CD14-positive monocyte (primary cell): ENCODE results near the gene PRM1. TPM values are rescaled to one million over a fixed set of nuclear protein-coding genes. Genes with fewer than 3 reads are reported as not detected.

Experiments
- DNase-seq, 3 donors: peaks; one replicate each; pipeline ENCODE4 v3.0.0-alpha.2; 2011 to 2022
- H2AFZ ChIP-seq: 2 replicates; pipeline ENCODE4 v1.6.0; 2012; ENCODE audit warnings: mild to moderate bottlenecking, low read depth, low read length, inconsistent platforms; ENCODE audit not compliant: insufficient read depth, poor library complexity, severe bottlenecking
- H3K27ac ChIP-seq, 2 donors: 1 replicate in 1 of 2; 2 replicates in 1 of 2; pipeline ENCODE4 v1.5.1; 2012 to 2013; ENCODE audit warnings: low read length in 2 of 2, control low read depth in 1 of 2, inconsistent platforms in 1 of 2, low read depth in 1 of 2, mild to moderate bottlenecking in 1 of 2
- H3K27me3 ChIP-seq, 2 donors: one replicate each; pipeline versions ENCODE4 v1.6.0 to v1.6.1; 2011 to 2013; ENCODE audit warnings: low read length in 2 of 2; ENCODE audit not compliant: control insufficient read depth in 2 of 2, insufficient read depth in 2 of 2
- H3K36me3 ChIP-seq, 2 donors: replicated peaks in 1 of 2; 1 replicate in 1 of 2; 2 replicates in 1 of 2; pipeline versions ENCODE4 v1.5.1 to v1.6.1; 2012 to 2013; ENCODE audit warnings: low read length in 2 of 2, control low read depth in 1 of 2, inconsistent platforms in 1 of 2, mild to moderate bottlenecking in 1 of 2; ENCODE audit not compliant: insufficient read depth in 2 of 2, control insufficient read depth in 1 of 2
- H3K4me1 ChIP-seq, 2 donors: 1 replicate in 1 of 2; 2 replicates in 1 of 2; pipeline versions ENCODE4 v1.5.1 to v1.6.1; 2012 to 2013; ENCODE audit warnings: low read length in 2 of 2, control low read depth in 1 of 2, inconsistent platforms in 1 of 2, mild to moderate bottlenecking in 1 of 2, moderate library complexity in 1 of 2; ENCODE audit not compliant: insufficient read depth in 2 of 2, control insufficient read depth in 1 of 2
- H3K4me2 ChIP-seq: replicated peaks from 2 replicates; pipeline ENCODE3; 2012; ENCODE audit warnings: low read length, moderate library complexity, mild to moderate bottlenecking; ENCODE audit not compliant: poor library complexity, severe bottlenecking; ENCODE audit errors: extremely low read depth
- H3K4me3 ChIP-seq, 3 experiments: fragments of 200-600 bp in 1 of 3; sonication (generic) in 1 of 3; replicated peaks in 1 of 3; 1 replicate in 2 of 3; 2 replicates in 1 of 3; pipeline ENCODE4 v1.5.1; 2011 to 2013; ENCODE audit warnings: low read length in 3 of 3, mild to moderate bottlenecking in 3 of 3, control low read depth in 2 of 3, low read depth in 2 of 3, inconsistent platforms in 1 of 3, moderate library complexity in 1 of 3
- H3K79me2 ChIP-seq: 2 replicates; pipeline ENCODE4 v1.6.0; 2012; ENCODE audit warnings: mild to moderate bottlenecking, control low read depth, inconsistent platforms, low read length, moderate library complexity; ENCODE audit not compliant: insufficient read depth
- H3K9ac ChIP-seq: 2 replicates; pipeline ENCODE4 v1.6.0; 2017; ENCODE audit warnings: low read length, mild to moderate bottlenecking; ENCODE audit not compliant: insufficient read depth, poor library complexity, severe bottlenecking
- H3K9me3 ChIP-seq, 2 donors: replicated peaks in 1 of 2; 1 replicate in 1 of 2; 2 replicates in 1 of 2; pipeline versions ENCODE4 v1.5.1 to v1.6.1; 2012 to 2013; ENCODE audit warnings: low read length in 2 of 2, control low read depth in 1 of 2; ENCODE audit not compliant: control insufficient read depth in 1 of 2, insufficient read depth in 1 of 2
- H4K20me1 ChIP-seq: 2 replicates; pipeline ENCODE4 v1.6.0; 2012; ENCODE audit warnings: mild to moderate bottlenecking, low read length, control low read depth, moderate library complexity; ENCODE audit not compliant: insufficient read depth
- H3K27ac Mint-ChIP-seq, 7 donors: one replicate each; pipeline ENCODE4 v1.8.0; 2020; ENCODE audit warnings: mild to moderate bottlenecking in 7 of 7, mixed read lengths in 7 of 7, moderate library complexity in 6 of 7, inconsistent platforms in 2 of 7
- H3K27me3 Mint-ChIP-seq, 3 donors: one replicate each; pipeline ENCODE4 v1.8.0; 2021 to 2022; ENCODE audit warnings: low read depth in 3 of 3, mild to moderate bottlenecking in 3 of 3, mixed read lengths in 3 of 3, moderate library complexity in 3 of 3, inconsistent platforms in 1 of 3
- H3K36me3 Mint-ChIP-seq, 2 donors: one replicate each; pipeline ENCODE4 v1.8.0; 2020; ENCODE audit warnings: mixed read lengths in 2 of 2, inconsistent platforms in 1 of 2, mild to moderate bottlenecking in 1 of 2
- H3K4me1 Mint-ChIP-seq: one replicate; pipeline ENCODE4 v1.8.0; 2020; ENCODE audit warnings: mild to moderate bottlenecking, mixed read lengths
- H3K4me3 Mint-ChIP-seq, 2 donors: one replicate each; pipeline ENCODE4 v1.8.0; 2020; ENCODE audit warnings: mild to moderate bottlenecking in 2 of 2, mixed read lengths in 2 of 2, moderate library complexity in 1 of 2
- H3K9me3 Mint-ChIP-seq, 7 donors: one replicate each; pipeline ENCODE4 v1.8.0; 2020 to 2022; ENCODE audit warnings: mixed read lengths in 7 of 7, mild to moderate bottlenecking in 6 of 7, moderate library complexity in 6 of 7, inconsistent platforms in 2 of 7
- WGBS: methylation state at CpG from one replicate; pipeline ENCODE4 v1.1.5; 2013; ENCODE audit warnings: missing lambda C conversion rate; ENCODE audit not compliant: insufficient coverage; 5-methylcytosine and 5-hydroxymethylcytosine counted together
- intact Hi-C, 2 donors: fragments of 100-400 bp; cut with micrococcal nuclease; formaldehyde crosslinking; loops; one replicate each; pipeline versions ENCODE4 v1.15.0 to v1.15.1; 2023
- polyA plus RNA-seq, 3 donors: library from polyadenylated mRNA; depleted of rRNA in 1 of 3; unstranded in 2 of 3; stranded (reverse) in 1 of 3; fragments of 300-500 nt in 2 of 3; fragments of >200 nt in 1 of 3; fragmentation: Illumina TruSeq in 2 of 3; gene quantifications; 1 replicate in 2 of 3; 2 replicates in 1 of 3; pipeline ENCODE4 v1.2.3, GENCODE V29; 2012 to 2021
- TF ChIP-seq, protein P1 (sequence below): fragments of 200-600 bp; IDR thresholded peaks from one replicate; pipeline ENCODE4 v1.8.0; 2022; ENCODE audit warnings: antibody characterized with exemption, mild to moderate bottlenecking

Gene PRM1
- polyA plus RNA-seq, 3 donors, result not detected

DNA sequence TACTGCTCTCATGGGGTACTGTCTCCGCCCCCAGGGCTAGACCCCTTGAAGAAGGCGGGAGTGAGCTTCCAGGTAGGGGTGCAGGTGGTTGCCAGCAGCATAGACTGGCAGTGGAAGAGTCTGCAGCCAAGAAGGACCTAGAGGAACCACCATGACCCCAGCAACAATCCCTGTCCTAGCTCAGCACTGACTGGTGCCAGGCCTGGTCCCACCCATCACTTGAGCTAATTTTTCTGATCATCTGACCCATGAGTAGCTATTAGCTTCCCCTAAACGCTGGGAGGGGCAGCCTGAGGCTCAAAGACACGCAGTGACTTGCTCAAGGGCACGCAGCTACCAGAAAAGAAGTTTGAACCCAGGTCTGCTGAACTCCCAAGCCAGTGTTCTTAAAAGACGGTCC, 8.6 kb downstream of the PRM1 start:
- H3K27ac ChIP-seq, result no peak overlapping the region
- peaks cover 13 to 24% (median 15%) of the 10 kb centered on the region in 3 donors for H3K27me3 Mint-ChIP-seq
- H4K20me1 ChIP-seq, result no peaks in the 10 kb centered on the region
- H3K9me3 ChIP-seq, result no peaks in the 10 kb centered on the region
- TF ChIP-seq, protein P1, sequence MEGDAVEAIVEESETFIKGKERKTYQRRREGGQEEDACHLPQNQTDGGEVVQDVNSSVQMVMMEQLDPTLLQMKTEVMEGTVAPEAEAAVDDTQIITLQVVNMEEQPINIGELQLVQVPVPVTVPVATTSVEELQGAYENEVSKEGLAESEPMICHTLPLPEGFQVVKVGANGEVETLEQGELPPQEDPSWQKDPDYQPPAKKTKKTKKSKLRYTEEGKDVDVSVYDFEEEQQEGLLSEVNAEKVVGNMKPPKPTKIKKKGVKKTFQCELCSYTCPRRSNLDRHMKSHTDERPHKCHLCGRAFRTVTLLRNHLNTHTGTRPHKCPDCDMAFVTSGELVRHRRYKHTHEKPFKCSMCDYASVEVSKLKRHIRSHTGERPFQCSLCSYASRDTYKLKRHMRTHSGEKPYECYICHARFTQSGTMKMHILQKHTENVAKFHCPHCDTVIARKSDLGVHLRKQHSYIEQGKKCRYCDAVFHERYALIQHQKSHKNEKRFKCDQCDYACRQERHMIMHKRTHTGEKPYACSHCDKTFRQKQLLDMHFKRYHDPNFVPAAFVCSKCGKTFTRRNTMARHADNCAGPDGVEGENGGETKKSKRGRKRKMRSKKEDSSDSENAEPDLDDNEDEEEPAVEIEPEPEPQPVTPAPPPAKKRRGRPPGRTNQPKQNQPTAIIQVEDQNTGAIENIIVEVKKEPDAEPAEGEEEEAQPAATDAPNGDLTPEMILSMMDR, result no peak
- no peaks in the 10 kb centered on the region for H3K36me3 Mint-ChIP-seq
- no peaks in the 10 kb centered on the region for H3K9me3 Mint-ChIP-seq
- peaks cover 2% of the 10 kb centered on the region for H3K4me1 Mint-ChIP-seq
- 88% methylated on average over 5 of the region's 6 CpGs for WGBS
- H3K4me3 Mint-ChIP-seq, result no peak overlapping the region
- no peaks in the 10 kb centered on the region for H3K36me3 ChIP-seq
- H3K4me2 ChIP-seq, result no peak overlapping the region
- no peak overlapping the region for H3K9ac ChIP-seq
- no peak overlapping the region for H3K4me3 ChIP-seq
- no peak overlapping the region for H2AFZ ChIP-seq
- no peaks in the 10 kb centered on the region for H3K79me2 ChIP-seq
- intact Hi-C loops, result no loop called here
- no peak for DNase-seq
- no peaks in the 10 kb centered on the region for H3K4me1 ChIP-seq
- H3K27me3 ChIP-seq, result peaks cover 0 to 7% of the 10 kb centered on the region in 2 donors
- peak overlapping the region in 1 of 7 donors; percentile 37 for H3K27ac Mint-ChIP-seq

DNA sequence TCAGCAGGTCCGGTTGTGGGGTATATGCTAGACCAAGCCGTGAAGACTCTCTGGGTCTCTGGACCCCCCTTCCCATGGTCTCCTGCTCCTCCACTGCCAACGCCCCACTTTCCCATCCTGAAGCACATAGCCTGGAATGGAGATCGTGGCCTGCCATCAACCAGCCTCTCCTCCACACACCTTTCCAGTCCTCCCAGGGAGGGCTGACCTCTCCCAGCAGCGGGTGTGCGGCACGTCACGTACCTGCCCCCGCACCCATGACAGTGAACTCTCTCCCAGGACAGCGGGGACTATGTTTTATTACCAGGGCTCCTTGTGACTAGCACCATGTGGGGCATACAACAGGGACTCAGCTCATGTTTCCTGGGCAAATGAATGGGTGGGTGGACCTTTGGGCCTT, 9.5 kb downstream of the PRM1 start:
- no peaks in the 10 kb centered on the region for H3K4me1 ChIP-seq
- TF ChIP-seq, protein P1, result no peak
- intact Hi-C loops, result no loop called here
- peaks cover 0 to 7% of the 10 kb centered on the region in 2 donors for H3K27me3 ChIP-seq
- no peak overlapping the region for H3K4me2 ChIP-seq
- H3K79me2 ChIP-seq, result no peaks in the 10 kb centered on the region
- WGBS, result 99% methylated on average over 10 of the region's 10 CpGs
- H3K9ac ChIP-seq, result no peak overlapping the region
- H3K36me3 Mint-ChIP-seq, result no peaks in the 10 kb centered on the region
- H3K27me3 Mint-ChIP-seq, result peaks cover 11 to 26% (median 18%) of the 10 kb centered on the region in 3 donors
- peaks cover 2% of the 10 kb centered on the region for H3K4me1 Mint-ChIP-seq
- peak overlapping the region in 1 of 2 donors; percentile 22 for H3K4me3 Mint-ChIP-seq
- H3K4me3 ChIP-seq, result no peak overlapping the region
- no peak overlapping the region for H3K27ac Mint-ChIP-seq
- H4K20me1 ChIP-seq, result no peaks in the 10 kb centered on the region
- H3K27ac ChIP-seq, result no peak overlapping the region
- no peaks in the 10 kb centered on the region for H3K9me3 Mint-ChIP-seq
- no peak for DNase-seq
- no peaks in the 10 kb centered on the region for H3K9me3 ChIP-seq
- H3K36me3 ChIP-seq, result no peaks in the 10 kb centered on the region
- no peak overlapping the region for H2AFZ ChIP-seq
